Gastrocnemius medialis (tissue), 4 donors: ENCODE measurements around the gene SLC45A2.

Source experiments
- CTCF ChIP-seq, 5 experiments: fragments of 450-650 bp in 3 of 5; fragments of 200-600 bp in 2 of 5; sonication (generic) in 2 of 5; IDR thresholded peaks in 4 of 5; conservative IDR thresholded peaks in 1 of 5; 1 replicate in 4 of 5; 2 replicates in 1 of 5; pipeline ENCODE4 v1.5.1; 2016 to 2019; ENCODE audit warnings: antibody characterized with exemption in 5 of 5, mild to moderate bottlenecking in 3 of 5, moderate library complexity in 3 of 5
- POLR2A ChIP-seq, 2 donors: fragments of 450-650 bp; IDR thresholded peaks; one replicate each; pipeline ENCODE4 v1.6.1; 2017; ENCODE audit warnings: antibody characterized with exemption in 2 of 2, mild to moderate bottlenecking in 2 of 2, moderate library complexity in 2 of 2

GRCh38 chr5:33984178-33984577 is 315 bp downstream of the SLC45A2 start:
- TF ChIP-seq CTCF (IDR thresholded peaks at IDR 0.05 in 4 of 5, conservative IDR thresholded peaks at IDR 0.05 in 1 of 5) (no peak), POLR2A (IDR thresholded peaks at IDR 0.05) (no peak)
